NB4 (cell line): ENCODE results near the gene CUEDC2.
A peak's percentile ranks its signal among the peaks of the same experiment; 100 is the strongest.

Experiments used
- DNase-seq: peaks from one replicate; pipeline ENCODE4 v3.0.0; 2010; ENCODE audit warnings: low read depth
- H3K4me3 ChIP-seq: one replicate; pipeline ENCODE4 v1.5.1; 2011; ENCODE audit warnings: mild to moderate bottlenecking, low read depth, low read length, moderate library complexity
- CTCF ChIP-seq: IDR thresholded peaks from one replicate; pipeline ENCODE4 v1.5.1; 2012; ENCODE audit warnings: low read depth, low read length
- MAX ChIP-seq: IDR thresholded peaks from 2 replicates; pipeline ENCODE4 v1.6.1; 2011; ENCODE audit warnings: low read depth, low read length
- MYC ChIP-seq: IDR thresholded peaks from 2 replicates; pipeline ENCODE4 v1.6.1; 2011; ENCODE audit warnings: low read depth, low read length
- POLR2A ChIP-seq: IDR thresholded peaks from 2 replicates; pipeline ENCODE4 v1.6.1; 2011; ENCODE audit warnings: mild to moderate bottlenecking; ENCODE audit not compliant: insufficient read length; ENCODE audit errors: extremely low read depth

Gene CUEDC2

GRCh38 chr10:102423372-102423968, 8.9 kb downstream of the CUEDC2 start:
- H3K4me3 ChIP-seq, result peak overlapping the region; percentile 88
- DNase-seq, result no peak
- no peak for TF ChIP-seq POLR2A
- TF ChIP-seq MYC, result no peak
- no peak for TF ChIP-seq CTCF

- peak; percentile 89 for DNase-seq
Measured at GRCh38 chr10:102422545-102423129, 9.7 kb downstream of the CUEDC2 start.

GRCh38 chr10:102421757-102422512, 10.4 kb downstream of the CUEDC2 start:
- peak overlapping the region; percentile 88 for H3K4me3 ChIP-seq
- TF ChIP-seq MYC (no peak), MAX (0 out of 2 replicates have a peak, but pooled peaks have one; percentile 2)
- DNase-seq, result peak; percentile 59

More at GRCh38 chr10:102422545-102423129, 9.7 kb downstream of the CUEDC2 start:
- TF ChIP-seq POLR2A (peak; percentile 43), MAX (peak; percentile 92), MYC (peak; percentile 95; the same call in 1 of the 2 replicates), CTCF (peak; percentile 76)
- peak overlapping the region; percentile 88 for H3K4me3 ChIP-seq

- TF ChIP-seq MYC, result no peak
- no peak for TF ChIP-seq MAX
- TF ChIP-seq CTCF, result no peak
- no peak for TF ChIP-seq POLR2A
- H3K4me3 ChIP-seq, result peak overlapping the region; percentile 88
- DNase-seq, result no peak
Measured at GRCh38 chr10:102421507-102421756, 10.9 kb downstream of the CUEDC2 start.

- TF ChIP-seq MAX (peak; percentile 70), MYC (peak; percentile 78), CTCF (no peak), POLR2A (peak; percentile 56)
- DNase-seq, result peak; percentile 98
- peak within 1 kb of the TSS; percentile 88 for H3K4me3 ChIP-seq
Measured at GRCh38 chr10:102420714-102421506, 11.5 kb downstream of the CUEDC2 start, which contains the start of gene FBXL15. Gene FBXL15, plus strand, starts transcription at chr10:102420836. Its CDS starts 294 bp downstream, at chr10:102421130.
